Measurements from ENCODE around the gene SMG6. TPM values are rescaled to one million over a fixed set of nuclear protein-coding genes. Genes with fewer than 3 reads are reported as not detected.
A peak's percentile ranks its signal among the peaks of the same experiment; 100 is the strongest.

The SMG6 gene
- total and polyA plus RNA-seq, 11 donors = 12.2 to 38.6 (median 22.1) TPM

- H3K27ac ChIP-seq = peak overlapping the region; percentile 1 to 93 (median 88)
- peak in 3 of 5 donors; percentile 59 to 68 (median 64) for DNase-seq
- H3K36me3 ChIP-seq = peaks cover 0 to 4% (median 0%) of the 10 kb centered on the region in 9 donors
- peak in 2 of 4 donors; percentile 1 to 17 for ATAC-seq
- no peak for TF ChIP-seq POLR2A (IDR thresholded peaks at IDR 0.05)
- no peak for TF ChIP-seq CTCF (IDR thresholded peaks at IDR 0.05)
- H3K4me3 ChIP-seq = no peak overlapping the region
- no peaks in the 10 kb centered on the region for H3K9me3 ChIP-seq
- whole genome bisulfite sequencing, 4 donors = 44 to 55% (median 46%) methylated on average over 10 of the region's 10 CpGs
- intact Hi-C loops (cut with DNase I) = loop anchor here in 4 of 10 donors (2.0 to 5.0 kb wide), 3 partner anchors 25 to 90 kb away; no protein-coding TSS in a partner anchor
- H3K27me3 ChIP-seq = no peaks in the 10 kb centered on the region
- H3K4me1 ChIP-seq = peaks cover 22 to 96% (median 85%) of the 10 kb centered on the region in 12 donors
Measured at GRCh38 chr17:2087597-2088211, 215.9 kb downstream of the SMG6 start.

- Histone ChIP-seq H3K9me3 (no peaks in the 10 kb centered on the region), H3K4me1 (peaks cover 22 to 100% (median 89%) of the 10 kb centered on the region in 12 donors), H3K36me3 (peaks cover 0 to 11% (median 7%) of the 10 kb centered on the region in 9 donors), H3K27ac (peak overlapping the region; percentile 74 to 95 (median 90)), H3K27me3 (no peaks in the 10 kb centered on the region), H3K4me3 (no peak overlapping the region)
- intact Hi-C loops (cut with DNase I) = loop anchor here in 4 of 10 donors (2.0 to 5.0 kb wide), 3 partner anchors 24 to 91 kb away; no protein-coding TSS in a partner anchor
- WGBS, 4 donors = 54 to 74% (median 62%) methylated on average over 3 of the region's 3 CpGs
- no peak for ATAC-seq
- no peak for DNase-seq
- TF ChIP-seq CTCF (IDR thresholded peaks at IDR 0.05) = no peak
- TF ChIP-seq POLR2A (IDR thresholded peaks at IDR 0.05) = no peak
Measured at GRCh38 chr17:2086306-2086705, 217.3 kb downstream of the SMG6 start.

- 8 to 21% (median 14%) methylated on average over 5 of the region's 5 CpGs for WGBS, 4 donors
Measured at GRCh38 chr17:2085648-2085949, 218.0 kb downstream of the SMG6 start.

GRCh38 chr17:2084766-2085647 lies 218.6 kb downstream of the SMG6 start:
- Histone ChIP-seq H3K4me1 (peaks cover 22 to 88% (median 77%) of the 10 kb centered on the region in 12 donors), H3K36me3 (peaks cover 0 to 24% (median 20%) of the 10 kb centered on the region in 9 donors), H3K9me3 (no peaks in the 10 kb centered on the region), H3K27me3 (no peaks in the 10 kb centered on the region), H3K4me3 (no peak overlapping the region), H3K27ac (peak overlapping the region; percentile 74 to 95 (median 90))
- ATAC-seq = peak; percentile 35 to 57 (median 44)
- WGBS, 4 donors = 37 to 51% (median 43%) methylated on average over 13 of the region's 13 CpGs
- intact Hi-C loops (cut with DNase I) = loop anchor here in 3 of 10 donors (2.0 to 5.0 kb wide), 4 partner anchors 16 to 92 kb away; no protein-coding TSS in a partner anchor
- TF ChIP-seq CTCF (IDR thresholded peaks at IDR 0.05) (no peak), POLR2A (IDR thresholded peaks at IDR 0.05) (no peak)
- peak in 2 of 5 donors; percentile 54 to 84 for DNase-seq

More at GRCh38 chr17:2085648-2085949, 218.0 kb downstream of the SMG6 start:
- no peak for TF ChIP-seq POLR2A (IDR thresholded peaks at IDR 0.05)
- DNase-seq = peak in 3 of 5 donors; percentile 73 to 81 (median 75)
- peaks cover 0 to 18% (median 14%) of the 10 kb centered on the region in 9 donors for H3K36me3 ChIP-seq
- H3K27me3 ChIP-seq = no peaks in the 10 kb centered on the region
- peaks cover 22 to 94% (median 83%) of the 10 kb centered on the region in 12 donors for H3K4me1 ChIP-seq
- intact Hi-C loops (cut with DNase I) = loop anchor here in 3 of 10 donors (2.0 to 5.0 kb wide), 3 partner anchors 17 to 92 kb away; no protein-coding TSS in a partner anchor
- H3K4me3 ChIP-seq = no peak overlapping the region
- H3K9me3 ChIP-seq = no peaks in the 10 kb centered on the region
- H3K27ac ChIP-seq = peak overlapping the region; percentile 74 to 95 (median 90)
- ATAC-seq = peak; percentile 19 to 52 (median 38)

Data from heart left ventricle (tissue), 16 donors.